Forelimb muscle (tissue), 1 donor: ENCODE results near the gene DDOST. TPM values are rescaled to one million over a fixed set of nuclear protein-coding genes. Genes with fewer than 3 reads are reported as not detected.

Experiments used
- polyA plus RNA-seq: library from polyadenylated mRNA; unstranded; fragments of 120-200 nt; gene quantifications from one replicate; pipeline ENCODE4 v1.2.1, GENCODE V29; 2013; ENCODE audit not compliant: insufficient read length

Gene DDOST
- polyA plus RNA-seq, 1 donor: 122 TPM

Other genes starting within 250 kb of the DDOST start
- 4.2 TPM for gene CAMK2N1, start 175.2 kb downstream of the DDOST start, polyA plus RNA-seq
- gene MUL1, start 153.2 kb downstream of the DDOST start, polyA plus RNA-seq: 20.0 TPM
- 0.58 TPM for gene FAM43B, start 108.8 kb downstream of the DDOST start, polyA plus RNA-seq
- 0.18 TPM for gene CDA, start 72.3 kb downstream of the DDOST start, polyA plus RNA-seq
- gene PINK1, start 27.9 kb downstream of the DDOST start, polyA plus RNA-seq: 38.7 TPM
- 3.2 TPM for gene KIF17, start 56.6 kb upstream of the DDOST start, polyA plus RNA-seq
- 0.15 TPM for gene SH2D5, start 71.3 kb upstream of the DDOST start, polyA plus RNA-seq
- 165 TPM for gene HP1BP3, start 125.9 kb upstream of the DDOST start, polyA plus RNA-seq